HCT116 (cell line): ENCODE measurements around the gene CD99L2.

Source experiments
- CEBPB ChIP-seq: IDR thresholded peaks from 2 replicates; pipeline ENCODE4 v1.6.1; 2012; ENCODE audit warnings: low read depth
- POLR2A ChIP-seq: IDR thresholded peaks from 2 replicates; pipeline ENCODE4 v1.7.0; 2011; ENCODE audit warnings: borderline replicate concordance; ENCODE audit not compliant: insufficient read depth, insufficient read length; ENCODE audit errors: extremely low read depth
- SP1 ChIP-seq: IDR thresholded peaks from 2 replicates; pipeline ENCODE4 v1.6.1; 2012; ENCODE audit warnings: low read depth
- TF ChIP-seq, protein P1 (sequence below): IDR thresholded peaks from 2 replicates; pipeline ENCODE4 v1.6.1; 2012; ENCODE audit warnings: low read depth
- TF ChIP-seq, protein P2 (sequence below), 3 experiments: fragments of 200-600 bp in 1 of 3; sonication (generic) in 1 of 3; IDR thresholded peaks in 2 of 3; conservative IDR thresholded peaks in 1 of 3; 2 replicates each; pipeline ENCODE4 v1.5.1; 2012 to 2017; ENCODE audit warnings: low read depth in 2 of 3, low read length in 2 of 3, antibody characterized with exemption in 1 of 3, borderline replicate concordance in 1 of 3, control low read depth in 1 of 3, mild to moderate bottlenecking in 1 of 3, mixed read lengths in 1 of 3, mixed run types in 1 of 3, moderate library complexity in 1 of 3; ENCODE audit not compliant: insufficient read depth in 1 of 3

DNA sequence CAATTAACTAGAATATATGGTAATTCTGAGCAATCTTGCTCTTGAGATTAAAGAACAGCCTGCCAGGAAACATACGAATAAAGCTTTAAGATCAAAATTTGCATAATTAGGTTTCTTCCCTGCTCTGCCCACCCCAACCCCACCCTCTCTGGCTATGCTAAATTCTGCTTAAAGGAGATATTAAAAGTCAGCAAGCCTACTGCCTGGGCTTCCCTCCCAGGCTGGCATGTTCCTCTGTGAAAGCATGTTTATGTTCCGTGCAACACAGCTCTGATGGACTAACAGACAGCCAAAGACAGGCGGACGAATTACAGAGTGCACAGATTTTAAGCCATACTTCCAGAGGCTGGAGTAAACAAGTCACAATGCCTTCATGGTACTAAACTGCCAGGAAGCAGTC is 28.4 kb downstream of the CD99L2 start:
- TF ChIP-seq POLR2A (no peak), CEBPB (no peak), SP1 (no peak)
- TF ChIP-seq, protein P1, sequence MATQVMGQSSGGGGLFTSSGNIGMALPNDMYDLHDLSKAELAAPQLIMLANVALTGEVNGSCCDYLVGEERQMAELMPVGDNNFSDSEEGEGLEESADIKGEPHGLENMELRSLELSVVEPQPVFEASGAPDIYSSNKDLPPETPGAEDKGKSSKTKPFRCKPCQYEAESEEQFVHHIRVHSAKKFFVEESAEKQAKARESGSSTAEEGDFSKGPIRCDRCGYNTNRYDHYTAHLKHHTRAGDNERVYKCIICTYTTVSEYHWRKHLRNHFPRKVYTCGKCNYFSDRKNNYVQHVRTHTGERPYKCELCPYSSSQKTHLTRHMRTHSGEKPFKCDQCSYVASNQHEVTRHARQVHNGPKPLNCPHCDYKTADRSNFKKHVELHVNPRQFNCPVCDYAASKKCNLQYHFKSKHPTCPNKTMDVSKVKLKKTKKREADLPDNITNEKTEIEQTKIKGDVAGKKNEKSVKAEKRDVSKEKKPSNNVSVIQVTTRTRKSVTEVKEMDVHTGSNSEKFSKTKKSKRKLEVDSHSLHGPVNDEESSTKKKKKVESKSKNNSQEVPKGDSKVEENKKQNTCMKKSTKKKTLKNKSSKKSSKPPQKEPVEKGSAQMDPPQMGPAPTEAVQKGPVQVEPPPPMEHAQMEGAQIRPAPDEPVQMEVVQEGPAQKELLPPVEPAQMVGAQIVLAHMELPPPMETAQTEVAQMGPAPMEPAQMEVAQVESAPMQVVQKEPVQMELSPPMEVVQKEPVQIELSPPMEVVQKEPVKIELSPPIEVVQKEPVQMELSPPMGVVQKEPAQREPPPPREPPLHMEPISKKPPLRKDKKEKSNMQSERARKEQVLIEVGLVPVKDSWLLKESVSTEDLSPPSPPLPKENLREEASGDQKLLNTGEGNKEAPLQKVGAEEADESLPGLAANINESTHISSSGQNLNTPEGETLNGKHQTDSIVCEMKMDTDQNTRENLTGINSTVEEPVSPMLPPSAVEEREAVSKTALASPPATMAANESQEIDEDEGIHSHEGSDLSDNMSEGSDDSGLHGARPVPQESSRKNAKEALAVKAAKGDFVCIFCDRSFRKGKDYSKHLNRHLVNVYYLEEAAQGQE, result no peak
- TF ChIP-seq, protein P2, sequence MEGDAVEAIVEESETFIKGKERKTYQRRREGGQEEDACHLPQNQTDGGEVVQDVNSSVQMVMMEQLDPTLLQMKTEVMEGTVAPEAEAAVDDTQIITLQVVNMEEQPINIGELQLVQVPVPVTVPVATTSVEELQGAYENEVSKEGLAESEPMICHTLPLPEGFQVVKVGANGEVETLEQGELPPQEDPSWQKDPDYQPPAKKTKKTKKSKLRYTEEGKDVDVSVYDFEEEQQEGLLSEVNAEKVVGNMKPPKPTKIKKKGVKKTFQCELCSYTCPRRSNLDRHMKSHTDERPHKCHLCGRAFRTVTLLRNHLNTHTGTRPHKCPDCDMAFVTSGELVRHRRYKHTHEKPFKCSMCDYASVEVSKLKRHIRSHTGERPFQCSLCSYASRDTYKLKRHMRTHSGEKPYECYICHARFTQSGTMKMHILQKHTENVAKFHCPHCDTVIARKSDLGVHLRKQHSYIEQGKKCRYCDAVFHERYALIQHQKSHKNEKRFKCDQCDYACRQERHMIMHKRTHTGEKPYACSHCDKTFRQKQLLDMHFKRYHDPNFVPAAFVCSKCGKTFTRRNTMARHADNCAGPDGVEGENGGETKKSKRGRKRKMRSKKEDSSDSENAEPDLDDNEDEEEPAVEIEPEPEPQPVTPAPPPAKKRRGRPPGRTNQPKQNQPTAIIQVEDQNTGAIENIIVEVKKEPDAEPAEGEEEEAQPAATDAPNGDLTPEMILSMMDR (IDR thresholded peaks at IDR 0.05 in 2 of 3, conservative IDR thresholded peaks at IDR 0.05 in 1 of 3; ENCODE audit: borderline replicate concordance in 1 of 3, insufficient read depth in 1 of 3, low read depth in 2 of 3, low read length in 2 of 3), result no peak
